ENCODE measurements around the gene PTTG2. TPM values are rescaled to one million over a fixed set of nuclear protein-coding genes. Genes with fewer than 3 reads are reported as not detected.

The PTTG2 gene
- total and polyA plus RNA-seq, 12 donors = 0.55 to 1.6 (median 0.87) TPM; not detected in 2

- no peak for ATAC-seq
- no peak overlapping the region for H3K27ac ChIP-seq
Observed at GRCh38 chr4:37928426-37929416, 31.5 kb upstream of the PTTG2 start.

GRCh38 chr4:37934096-37934495 is 26.1 kb upstream of the PTTG2 start:
- intact Hi-C loops (cut with DNase I) = no loop called here
- H3K4me1 ChIP-seq = peaks cover 4 to 45% (median 30%) of the 10 kb centered on the region in 9 donors

More at GRCh38 chr4:37928426-37929416, 31.5 kb upstream of the PTTG2 start:
- intact Hi-C loops (cut with DNase I) = no loop called here
- Histone ChIP-seq H3K9me3 (no peaks in the 10 kb centered on the region), H3K27me3 (no peaks in the 10 kb centered on the region), H3K4me3 (no peak overlapping the region), H3K4me1 (peaks cover 0 to 29% (median 22%) of the 10 kb centered on the region in 9 donors), H3K36me3 (peaks cover 0 to 6% (median 0%) of the 10 kb centered on the region in 9 donors)
- TF ChIP-seq CTCF (IDR thresholded peaks at IDR 0.05) = no peak
- 61 to 63% methylated on average over 12 of the region's 12 CpGs for WGBS, 2 donors
- DNase-seq = no peak

GRCh38 chr4:37934609-37935008 is 25.6 kb upstream of the PTTG2 start:
- peaks cover under 1 to 41% (median 26%) of the 10 kb centered on the region in 9 donors for H3K4me1 ChIP-seq
- ATAC-seq (no peak), DNase-seq (no peak)
- no peaks in the 10 kb centered on the region for H3K27me3 ChIP-seq
- H3K4me3 ChIP-seq = no peak overlapping the region
- TF ChIP-seq CTCF (IDR thresholded peaks at IDR 0.05) = no peak
- peaks cover 0 to 6% (median 0%) of the 10 kb centered on the region in 9 donors for H3K36me3 ChIP-seq
- H3K27ac ChIP-seq = peak overlapping the region in 1 of 10 donors; percentile 24
- intact Hi-C loops (cut with DNase I) = no loop called here
- peaks cover 0 to 11% (median 0%) of the 10 kb centered on the region in 11 donors for H3K9me3 ChIP-seq
- WGBS, 2 donors = 70 to 75% methylated on average over 3 of the region's 3 CpGs

More at GRCh38 chr4:37934096-37934495, 26.1 kb upstream of the PTTG2 start:
- ATAC-seq = peak in 1 of 8 donors; percentile 41
- H3K36me3 ChIP-seq = peaks cover 0 to 6% (median 0%) of the 10 kb centered on the region in 9 donors
- H3K4me3 ChIP-seq = no peak overlapping the region
- no peak for TF ChIP-seq CTCF (IDR thresholded peaks at IDR 0.05)
- DNase-seq = no peak
- no peaks in the 10 kb centered on the region for H3K27me3 ChIP-seq
- peaks cover 0 to 8% (median 0%) of the 10 kb centered on the region in 11 donors for H3K9me3 ChIP-seq
- WGBS, 2 donors = 94% methylated on average over 8 of the region's 8 CpGs
- H3K27ac ChIP-seq = no peak overlapping the region

- Histone ChIP-seq H3K9me3 (peaks cover 0 to 11% (median 0%) of the 10 kb centered on the region in 11 donors), H3K27me3 (no peaks in the 10 kb centered on the region), H3K27ac (peak overlapping the region in 1 of 10 donors; percentile 24), H3K36me3 (peaks cover 0 to 5% (median 0%) of the 10 kb centered on the region in 9 donors), H3K4me3 (no peak overlapping the region), H3K4me1 (peaks cover 0 to 41% (median 26%) of the 10 kb centered on the region in 9 donors)
- 78 to 83% methylated on average over 4 of the region's 4 CpGs for WGBS, 2 donors
- intact Hi-C loops (cut with DNase I) = no loop called here
- ATAC-seq (no peak), DNase-seq (no peak)
- TF ChIP-seq CTCF (IDR thresholded peaks at IDR 0.05) = no peak
Observed at GRCh38 chr4:37935026-37935425, 25.2 kb upstream of the PTTG2 start.

Measured in heart right ventricle (tissue), 16 donors.